Subcutaneous abdominal adipose tissue (tissue), 5 donors: Measurements from ENCODE around the gene MAP3K19.

ENCODE experiments used
- H3K27ac ChIP-seq: one replicate; pipeline ENCODE4 v1.7.0; 2013; ENCODE audit warnings: low read depth, mild to moderate bottlenecking, inconsistent platforms, low read length, moderate library complexity
- H3K27me3 ChIP-seq, 5 donors: one replicate each; pipeline ENCODE4 v1.7.0; 2013; ENCODE audit warnings: low read length in 5 of 5, inconsistent platforms in 1 of 5; ENCODE audit not compliant: control insufficient read depth in 5 of 5, insufficient read depth in 4 of 5
- H3K36me3 ChIP-seq, 5 donors: one replicate each; pipeline ENCODE4 v1.7.0; 2013; ENCODE audit warnings: low read length in 5 of 5; ENCODE audit not compliant: control insufficient read depth in 5 of 5, insufficient read depth in 5 of 5
- H3K4me1 ChIP-seq, 5 donors: one replicate each; pipeline ENCODE4 v1.7.0; 2013; ENCODE audit warnings: low read length in 5 of 5, mild to moderate bottlenecking in 3 of 5, moderate library complexity in 1 of 5; ENCODE audit not compliant: control insufficient read depth in 5 of 5, insufficient read depth in 5 of 5
- H3K4me3 ChIP-seq, 5 donors: one replicate each; pipeline ENCODE4 v1.7.0; 2013; ENCODE audit warnings: low read length in 5 of 5, low read depth in 1 of 5
- H3K9ac ChIP-seq, 5 donors: one replicate each; pipeline ENCODE4 v1.7.0; 2013; ENCODE audit warnings: low read length in 5 of 5, mild to moderate bottlenecking in 4 of 5, moderate library complexity in 3 of 5
- H3K9me3 ChIP-seq, 5 donors: one replicate each; pipeline ENCODE4 v1.7.0; 2013; ENCODE audit warnings: low read length in 5 of 5; ENCODE audit not compliant: control insufficient read depth in 5 of 5
- donor health status: healthy.
- donor health status: healthy.
- donor health status: healthy.
- donor health status: healthy.
- donor health status: healthy.

The MAP3K19 gene

GRCh38 chr2:135023886-135024485, 23.3 kb downstream of the MAP3K19 start:
- Histone ChIP-seq H3K4me1 (no peaks in the 10 kb centered on the region), H3K4me3 (no peak overlapping the region), H3K27me3 (no peaks in the 10 kb centered on the region), H3K9ac (no peak overlapping the region), H3K9me3 (no peaks in the 10 kb centered on the region), H3K36me3 (no peaks in the 10 kb centered on the region), H3K27ac (no peak overlapping the region)

GRCh38 chr2:135022952-135023880, 24.0 kb downstream of the MAP3K19 start:
- H3K27me3 ChIP-seq, result no peaks in the 10 kb centered on the region
- H3K4me1 ChIP-seq, result no peaks in the 10 kb centered on the region
- H3K4me3 ChIP-seq, result no peak overlapping the region
- no peak overlapping the region for H3K27ac ChIP-seq
- no peaks in the 10 kb centered on the region for H3K36me3 ChIP-seq
- no peaks in the 10 kb centered on the region for H3K9me3 ChIP-seq
- no peak overlapping the region for H3K9ac ChIP-seq

GRCh38 chr2:135021618-135022017, 25.6 kb downstream of the MAP3K19 start:
- no peak overlapping the region for H3K9ac ChIP-seq
- H3K27me3 ChIP-seq, result no peaks in the 10 kb centered on the region
- H3K27ac ChIP-seq, result no peak overlapping the region
- H3K9me3 ChIP-seq, result no peaks in the 10 kb centered on the region
- no peaks in the 10 kb centered on the region for H3K4me1 ChIP-seq
- no peak overlapping the region for H3K4me3 ChIP-seq
- no peaks in the 10 kb centered on the region for H3K36me3 ChIP-seq

GRCh38 chr2:135011633-135012032, 35.6 kb downstream of the MAP3K19 start:
- Histone ChIP-seq H3K4me1 (no peaks in the 10 kb centered on the region), H3K9me3 (peaks cover 0 to 5% (median 0%) of the 10 kb centered on the region in 5 donors), H3K27me3 (no peaks in the 10 kb centered on the region), H3K9ac (no peak overlapping the region), H3K4me3 (no peak overlapping the region), H3K27ac (no peak overlapping the region), H3K36me3 (no peaks in the 10 kb centered on the region)

GRCh38 chr2:135010200-135010942, 36.9 kb downstream of the MAP3K19 start:
- no peak overlapping the region for H3K4me3 ChIP-seq
- H3K36me3 ChIP-seq, result no peaks in the 10 kb centered on the region
- H3K27me3 ChIP-seq, result peaks cover 0 to 4% (median 0%) of the 10 kb centered on the region in 5 donors
- H3K9me3 ChIP-seq, result no peaks in the 10 kb centered on the region
- H3K4me1 ChIP-seq, result no peaks in the 10 kb centered on the region
- no peak overlapping the region for H3K27ac ChIP-seq
- H3K9ac ChIP-seq, result no peak overlapping the region

GRCh38 chr2:135009339-135009738, 37.9 kb downstream of the MAP3K19 start:
- peaks cover 0 to 2% (median under 1%) of the 10 kb centered on the region in 5 donors for H3K4me1 ChIP-seq
- H3K36me3 ChIP-seq, result no peaks in the 10 kb centered on the region
- no peak overlapping the region for H3K9ac ChIP-seq
- H3K27ac ChIP-seq, result no peak overlapping the region
- H3K4me3 ChIP-seq, result no peak overlapping the region
- no peaks in the 10 kb centered on the region for H3K9me3 ChIP-seq
- H3K27me3 ChIP-seq, result peaks cover 4 to 12% (median 5%) of the 10 kb centered on the region in 5 donors

- Histone ChIP-seq H3K9ac (no peak overlapping the region), H3K4me1 (peaks cover 0 to 4% (median 2%) of the 10 kb centered on the region in 5 donors), H3K27me3 (peaks cover 4 to 12% (median 6%) of the 10 kb centered on the region in 5 donors), H3K36me3 (no peaks in the 10 kb centered on the region), H3K9me3 (no peaks in the 10 kb centered on the region), H3K4me3 (no peak overlapping the region), H3K27ac (no peak overlapping the region)
Measured at GRCh38 chr2:135005753-135006152, 41.5 kb downstream of the MAP3K19 start.

- peaks cover 4 to 12% (median 6%) of the 10 kb centered on the region in 5 donors for H3K27me3 ChIP-seq
- H3K36me3 ChIP-seq, result no peaks in the 10 kb centered on the region
- H3K9ac ChIP-seq, result no peak overlapping the region
- H3K4me1 ChIP-seq, result peaks cover 0 to 4% (median 2%) of the 10 kb centered on the region in 5 donors
- H3K27ac ChIP-seq, result no peak overlapping the region
- no peaks in the 10 kb centered on the region for H3K9me3 ChIP-seq
- H3K4me3 ChIP-seq, result no peak overlapping the region
Measured at GRCh38 chr2:135004005-135004746, 43.1 kb downstream of the MAP3K19 start.

GRCh38 chr2:135002836-135003235, 44.4 kb downstream of the MAP3K19 start:
- Histone ChIP-seq H3K4me1 (peaks cover 0 to 4% (median 2%) of the 10 kb centered on the region in 5 donors), H3K27ac (no peak overlapping the region), H3K4me3 (no peak overlapping the region), H3K9ac (no peak overlapping the region), H3K36me3 (no peaks in the 10 kb centered on the region), H3K9me3 (no peaks in the 10 kb centered on the region), H3K27me3 (peaks cover 4 to 12% (median 6%) of the 10 kb centered on the region in 5 donors)
